ENCODE measurements around the gene MACROH2A1.

DNA sequence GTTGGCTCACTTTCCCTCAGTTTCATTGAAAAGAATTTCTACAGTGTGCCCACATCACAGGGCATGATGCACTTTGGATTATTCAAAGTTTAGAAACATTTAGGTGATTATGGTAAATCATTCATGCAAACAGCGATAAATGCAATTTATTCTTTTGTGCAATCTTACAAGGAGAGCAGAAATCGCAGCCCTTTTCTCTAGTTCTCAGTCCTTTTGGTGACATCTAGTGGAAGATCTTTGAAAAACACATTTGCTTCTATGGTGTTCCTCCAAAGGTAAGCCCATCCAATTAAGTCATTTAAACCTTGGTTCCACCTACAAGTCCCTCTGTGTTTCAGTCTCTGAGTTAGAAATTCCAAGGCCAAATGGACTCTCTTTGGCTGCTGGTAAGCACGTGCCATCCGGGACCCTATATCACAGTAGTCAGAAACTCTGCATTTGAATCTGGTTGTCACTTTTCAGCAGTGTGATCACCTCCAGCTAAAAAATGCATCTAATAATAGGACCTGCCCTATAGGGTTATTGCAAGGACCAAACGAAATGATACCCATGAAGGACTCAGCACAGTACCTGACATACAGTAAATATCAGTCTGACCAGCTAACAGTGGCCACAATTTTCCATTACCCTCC is 66.4 kb downstream of the MACROH2A1 start:
- TF ChIP-seq, protein P1, sequence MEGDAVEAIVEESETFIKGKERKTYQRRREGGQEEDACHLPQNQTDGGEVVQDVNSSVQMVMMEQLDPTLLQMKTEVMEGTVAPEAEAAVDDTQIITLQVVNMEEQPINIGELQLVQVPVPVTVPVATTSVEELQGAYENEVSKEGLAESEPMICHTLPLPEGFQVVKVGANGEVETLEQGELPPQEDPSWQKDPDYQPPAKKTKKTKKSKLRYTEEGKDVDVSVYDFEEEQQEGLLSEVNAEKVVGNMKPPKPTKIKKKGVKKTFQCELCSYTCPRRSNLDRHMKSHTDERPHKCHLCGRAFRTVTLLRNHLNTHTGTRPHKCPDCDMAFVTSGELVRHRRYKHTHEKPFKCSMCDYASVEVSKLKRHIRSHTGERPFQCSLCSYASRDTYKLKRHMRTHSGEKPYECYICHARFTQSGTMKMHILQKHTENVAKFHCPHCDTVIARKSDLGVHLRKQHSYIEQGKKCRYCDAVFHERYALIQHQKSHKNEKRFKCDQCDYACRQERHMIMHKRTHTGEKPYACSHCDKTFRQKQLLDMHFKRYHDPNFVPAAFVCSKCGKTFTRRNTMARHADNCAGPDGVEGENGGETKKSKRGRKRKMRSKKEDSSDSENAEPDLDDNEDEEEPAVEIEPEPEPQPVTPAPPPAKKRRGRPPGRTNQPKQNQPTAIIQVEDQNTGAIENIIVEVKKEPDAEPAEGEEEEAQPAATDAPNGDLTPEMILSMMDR (IDR thresholded peaks at IDR 0.05), result peak in 5 of 6 experiments; percentile 42 to 71 (median 53)
- TF ChIP-seq POLR2A (IDR thresholded peaks at IDR 0.05), result no peak
